Smooth muscle cell of the pulmonary artery (primary cell): Measurements from ENCODE around the gene VPS13A. TPM values are rescaled to one million over a fixed set of nuclear protein-coding genes. Genes with fewer than 3 reads are reported as not detected.

Experiments used
- total RNA-seq: library from RNA; depleted of rRNA; stranded (reverse); fragments of >200 nt; gene quantifications from 2 replicates; pipeline ENCODE4 v1.2.3, GENCODE V29; 2014

The VPS13A gene
- total RNA-seq = 26.4 and 31.9 TPM in 2 replicates

GRCh38 chr9:77177143-77177893, at the start of gene VPS13A:
VPS13A (plus strand) TSS chr9:77177534; CDS start chr9:77177705, 171 bp downstream.

Other genes starting within 250 kb of the VPS13A start
- gene FOXB2, start 157.9 kb upstream of the VPS13A start, total RNA-seq = not detected in 2 replicates